IPS-15b (cell line): ENCODE measurements around the gene NEIL3.

ENCODE experiments used
- H3K27me3 ChIP-seq: one replicate; pipeline ENCODE4 v1.6.1; 2013; ENCODE audit warnings: low read length; ENCODE audit not compliant: control insufficient read depth, insufficient read depth
- H3K36me3 ChIP-seq: one replicate; pipeline ENCODE4 v1.6.1; 2013; ENCODE audit warnings: low read length; ENCODE audit not compliant: control insufficient read depth, insufficient read depth
- H3K4me1 ChIP-seq: one replicate; pipeline ENCODE4 v1.6.1; 2013; ENCODE audit warnings: mild to moderate bottlenecking, low read length; ENCODE audit not compliant: control insufficient read depth, insufficient read depth
- H3K4me3 ChIP-seq: one replicate; pipeline ENCODE4 v1.5.1; 2013; ENCODE audit warnings: low read depth, low read length
- H3K9ac ChIP-seq: one replicate; pipeline ENCODE4 v1.6.1; 2013; ENCODE audit warnings: low read depth, mild to moderate bottlenecking, low read length
- H3K9me3 ChIP-seq: one replicate; pipeline ENCODE4 v1.6.1; 2013; ENCODE audit warnings: mild to moderate bottlenecking, low read length; ENCODE audit not compliant: control insufficient read depth, insufficient read depth

The NEIL3 gene

DNA sequence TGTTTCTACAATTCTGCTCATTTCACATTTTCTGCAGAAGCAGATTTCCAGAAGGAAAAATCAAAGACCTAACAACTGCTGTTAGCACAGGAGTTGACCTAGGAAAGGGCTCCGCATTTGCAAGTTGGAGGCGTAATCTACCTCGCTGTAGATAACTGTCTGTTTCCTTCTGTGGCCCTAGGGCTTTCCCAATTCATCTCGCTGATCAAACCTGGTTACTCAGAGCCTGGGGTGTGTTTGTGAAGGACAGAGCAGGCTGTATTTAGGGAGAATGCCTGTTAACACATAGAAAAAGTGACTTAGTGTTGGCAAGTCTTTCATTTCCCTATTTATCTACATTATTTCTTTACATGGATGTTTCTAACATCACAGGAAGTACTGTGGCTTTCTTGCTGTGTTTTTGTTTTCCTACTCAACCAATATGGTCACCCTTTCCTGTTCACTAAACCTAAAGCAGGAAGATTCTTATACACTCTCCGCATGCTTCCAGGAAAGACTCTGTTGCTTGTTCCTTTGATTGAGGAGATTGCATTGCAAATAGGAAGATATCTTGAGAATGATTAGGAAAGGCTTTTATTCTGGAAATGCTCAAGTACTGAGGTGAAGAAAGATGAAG lies 92.1 kb downstream of the NEIL3 start:
- Histone ChIP-seq H3K9me3 (no peaks in the 10 kb centered on the region), H3K9ac (no peak overlapping the region), H3K4me1 (peaks cover 5% of the 10 kb centered on the region), H3K27me3 (no peaks in the 10 kb centered on the region), H3K36me3 (no peaks in the 10 kb centered on the region), H3K4me3 (no peak overlapping the region)

DNA sequence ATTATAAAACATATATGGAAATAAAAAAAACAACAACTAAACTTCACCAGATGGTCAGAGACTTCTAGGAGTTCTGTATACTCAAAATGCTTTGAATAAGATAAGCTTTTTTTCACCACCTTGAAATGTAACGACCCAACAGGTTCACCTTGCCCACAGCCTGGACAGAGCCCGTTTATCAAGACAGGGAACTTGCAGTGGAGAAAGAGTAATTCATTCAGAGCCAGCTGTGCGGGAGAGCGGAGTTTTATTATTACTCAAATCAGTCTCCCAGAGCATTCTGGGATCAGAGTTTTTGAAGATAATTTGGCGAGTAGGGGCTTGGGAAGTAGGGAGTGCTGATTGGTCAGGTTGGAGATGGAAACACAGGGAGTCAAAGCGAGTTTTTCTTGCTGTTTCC lies 94.1 kb downstream of the NEIL3 start:
- H3K9ac ChIP-seq = no peak overlapping the region
- no peaks in the 10 kb centered on the region for H3K9me3 ChIP-seq
- no peaks in the 10 kb centered on the region for H3K36me3 ChIP-seq
- no peaks in the 10 kb centered on the region for H3K27me3 ChIP-seq
- H3K4me3 ChIP-seq = no peak overlapping the region
- H3K4me1 ChIP-seq = peaks cover 5% of the 10 kb centered on the region

DNA sequence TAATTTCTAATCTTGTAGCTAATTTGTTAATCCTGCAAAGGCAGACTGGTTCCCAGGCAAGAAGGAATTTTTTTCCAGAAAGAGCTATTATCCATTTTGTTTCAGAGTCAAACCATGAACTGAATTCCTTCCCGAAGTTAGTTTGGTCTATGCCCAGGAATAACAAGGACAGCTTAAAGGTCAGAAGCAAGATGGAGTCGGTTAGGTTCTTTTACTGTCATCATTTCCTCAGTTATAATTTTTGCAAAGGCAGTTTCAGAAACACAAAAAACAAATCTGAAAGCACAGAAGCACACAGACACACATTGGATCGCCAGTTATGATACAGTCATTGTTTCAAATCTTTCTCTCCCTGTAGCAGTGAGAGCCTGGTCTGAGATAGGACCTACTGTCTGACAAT lies 94.7 kb downstream of the NEIL3 start:
- H3K27me3 ChIP-seq = no peaks in the 10 kb centered on the region

DNA sequence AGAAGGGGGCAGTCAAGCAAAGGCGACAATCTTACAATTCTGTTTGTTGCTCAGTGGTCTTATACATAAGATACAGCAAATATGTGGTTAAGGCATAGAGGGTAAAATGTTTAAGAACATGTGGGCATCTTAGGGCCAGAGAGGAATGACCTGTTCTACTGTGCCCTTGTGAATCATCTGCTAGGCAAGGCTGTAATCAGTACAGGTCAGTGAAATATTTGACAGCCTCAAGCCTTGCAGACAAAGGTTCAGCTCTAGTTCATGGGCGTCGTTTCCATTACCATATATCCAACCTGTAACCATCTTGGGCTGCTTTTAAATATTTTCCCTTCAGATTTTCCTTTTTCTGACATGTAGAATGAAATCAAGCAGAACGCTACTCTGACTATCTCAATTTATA lies 95.3 kb downstream of the NEIL3 start:
- H3K9ac ChIP-seq = no peak overlapping the region
- H3K4me1 ChIP-seq = peaks cover 5% of the 10 kb centered on the region
- H3K9me3 ChIP-seq = no peaks in the 10 kb centered on the region
- H3K4me3 ChIP-seq = no peak overlapping the region
- H3K27me3 ChIP-seq = no peaks in the 10 kb centered on the region
- H3K36me3 ChIP-seq = no peaks in the 10 kb centered on the region

More for the DNA sequence above, 94.7 kb downstream of the NEIL3 start:
- H3K9me3 ChIP-seq = no peaks in the 10 kb centered on the region
- H3K9ac ChIP-seq = no peak overlapping the region
- H3K4me1 ChIP-seq = peaks cover 5% of the 10 kb centered on the region
- H3K4me3 ChIP-seq = no peak overlapping the region
- H3K36me3 ChIP-seq = no peaks in the 10 kb centered on the region

DNA sequence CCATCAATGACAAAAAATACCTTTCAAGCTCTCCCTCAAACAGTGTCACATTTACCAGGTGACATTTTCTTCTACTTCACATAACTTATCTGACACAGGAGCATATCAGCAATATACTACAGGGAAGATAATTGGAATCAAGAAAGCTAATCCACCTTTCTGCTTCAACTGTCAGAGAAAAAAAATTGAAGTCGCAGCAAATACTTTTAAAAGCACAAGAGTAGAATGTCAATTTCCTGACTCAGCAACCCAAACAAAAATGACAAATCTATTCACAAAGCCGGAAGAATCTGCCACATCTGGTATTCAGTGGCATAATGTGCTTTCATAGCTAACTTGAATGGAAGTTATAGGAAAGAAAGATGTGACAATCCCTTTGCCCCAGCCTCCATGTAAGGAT lies 95.8 kb downstream of the NEIL3 start:
- no peak overlapping the region for H3K4me3 ChIP-seq
- no peak overlapping the region for H3K9ac ChIP-seq
- peaks cover 5% of the 10 kb centered on the region for H3K4me1 ChIP-seq
- H3K9me3 ChIP-seq = no peaks in the 10 kb centered on the region
- H3K36me3 ChIP-seq = no peaks in the 10 kb centered on the region
- no peaks in the 10 kb centered on the region for H3K27me3 ChIP-seq

DNA sequence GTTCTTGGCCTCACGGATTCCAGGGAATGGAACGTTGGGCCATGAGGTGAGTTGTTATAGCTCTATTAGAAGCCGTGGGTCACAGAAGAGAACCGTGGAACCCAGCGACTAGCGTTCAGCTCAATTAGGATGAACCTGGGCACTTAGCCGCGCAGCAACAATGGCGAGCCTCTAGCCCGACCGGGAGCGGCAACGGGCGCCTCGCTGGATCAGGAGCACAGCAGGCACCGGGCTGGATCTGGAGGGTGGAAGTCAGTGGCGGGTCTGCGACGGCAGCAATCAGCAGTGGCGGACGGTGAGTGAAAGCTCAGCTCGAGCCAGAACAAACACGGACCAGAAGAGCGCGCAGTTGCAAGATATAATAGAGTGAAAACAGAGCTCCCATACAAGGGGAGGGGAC lies 98.3 kb downstream of the NEIL3 start:
- no peaks in the 10 kb centered on the region for H3K4me1 ChIP-seq
- no peaks in the 10 kb centered on the region for H3K9me3 ChIP-seq
- H3K9ac ChIP-seq = no peak overlapping the region
- H3K36me3 ChIP-seq = no peaks in the 10 kb centered on the region
- H3K27me3 ChIP-seq = no peaks in the 10 kb centered on the region
- no peak overlapping the region for H3K4me3 ChIP-seq

DNA sequence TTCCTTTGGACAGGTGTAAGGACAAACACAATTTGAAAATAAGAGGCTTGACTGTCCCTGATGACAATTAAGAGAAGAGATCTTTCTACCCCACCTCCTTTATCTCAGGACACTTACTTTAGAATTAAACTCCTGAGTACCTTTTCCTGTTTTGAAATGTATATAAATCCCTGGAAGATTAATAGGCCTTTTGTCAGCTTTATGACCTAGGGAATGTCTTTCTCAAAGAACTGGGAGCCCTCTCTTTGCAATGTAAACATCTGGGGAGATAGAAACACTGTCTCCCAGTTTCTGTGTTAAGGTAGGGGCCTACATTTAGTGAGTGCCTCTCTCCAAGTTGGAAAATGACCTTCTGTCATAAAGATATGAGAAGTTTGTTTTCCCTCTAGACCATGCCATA lies 100.9 kb downstream of the NEIL3 start:
- H3K9ac ChIP-seq = no peak overlapping the region
- no peaks in the 10 kb centered on the region for H3K36me3 ChIP-seq
- no peak overlapping the region for H3K4me3 ChIP-seq
- H3K27me3 ChIP-seq = no peaks in the 10 kb centered on the region
- no peaks in the 10 kb centered on the region for H3K9me3 ChIP-seq
- no peaks in the 10 kb centered on the region for H3K4me1 ChIP-seq

DNA sequence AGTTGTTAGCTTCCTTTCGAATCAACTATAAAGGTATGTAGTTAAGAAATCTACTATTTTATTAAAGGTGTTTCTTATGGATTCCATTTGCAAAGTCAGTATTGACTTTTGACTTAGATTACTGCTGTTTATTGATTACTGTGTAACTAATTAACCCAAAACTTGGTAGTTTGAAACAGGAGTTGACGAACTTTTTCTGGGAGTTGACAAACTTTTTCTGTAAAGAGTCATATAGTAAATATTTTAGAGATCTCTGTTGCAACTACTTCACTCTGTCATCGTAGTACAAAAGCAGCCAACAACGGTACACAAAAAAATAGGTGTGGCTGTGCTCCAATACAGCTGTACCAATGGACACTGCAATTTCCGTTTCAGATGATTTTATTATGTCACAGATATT lies 102.3 kb downstream of the NEIL3 start:
- no peak overlapping the region for H3K9ac ChIP-seq
- H3K4me1 ChIP-seq = no peaks in the 10 kb centered on the region
- no peaks in the 10 kb centered on the region for H3K9me3 ChIP-seq
- H3K4me3 ChIP-seq = no peak overlapping the region
- H3K27me3 ChIP-seq = no peaks in the 10 kb centered on the region
- H3K36me3 ChIP-seq = no peaks in the 10 kb centered on the region
